Stimulated activated CD8-positive, alpha-beta memory T cell treated with anti-CD3 and anti-CD28 coated beads, Interleukin-15, amount 100 ng/mL, for 1 hour (primary cell): ENCODE measurements around the gene GRIK5.

ENCODE experiments used
- DNase-seq: peaks from one replicate; pipeline ENCODE4 v3.0.0-alpha.2; 2020; ENCODE audit warnings: low read depth

Gene GRIK5

DNA sequence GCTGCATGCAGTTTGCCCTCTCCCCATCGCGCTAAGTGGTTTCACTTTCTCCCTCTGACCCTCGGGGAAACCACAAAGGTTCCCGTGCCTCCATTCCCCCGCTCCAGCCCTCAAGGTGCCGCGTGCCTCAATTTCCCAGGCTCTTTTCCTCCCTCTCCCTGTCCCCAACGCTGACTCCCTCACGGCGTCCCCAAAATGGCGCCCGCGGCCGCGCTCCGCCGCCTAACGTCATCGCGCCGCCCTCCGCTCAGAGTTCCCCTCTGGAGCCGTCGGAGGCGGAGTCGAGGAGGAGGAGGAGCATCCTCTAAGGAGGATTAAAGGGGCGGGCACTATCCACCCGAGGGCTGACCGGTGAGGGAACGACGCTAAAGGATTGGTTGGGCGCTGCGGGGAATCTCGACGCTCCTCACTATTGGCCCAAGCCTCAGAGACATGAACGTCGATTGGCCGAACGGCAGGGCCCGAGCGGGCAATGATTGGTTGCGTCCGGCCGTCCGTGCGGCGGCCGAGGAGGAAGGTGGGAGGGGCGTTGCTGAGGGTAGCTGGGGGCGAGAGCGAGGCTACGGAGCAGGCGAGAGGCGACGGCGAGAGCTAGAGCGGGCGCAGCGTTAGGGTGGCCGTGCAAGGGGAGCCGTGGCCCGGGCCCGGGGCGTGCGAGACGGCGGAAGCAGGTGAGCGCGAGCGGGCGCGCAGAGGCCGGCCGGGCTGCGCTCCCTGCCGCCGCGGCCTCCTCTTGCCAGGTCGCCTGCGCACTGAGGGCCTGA, 5.8 kb upstream of the GRIK5 start, which contains the start of gene ZNF574:
ZNF574 (plus strand) TSS at position 551 of the 764 bp plus-strand sequence. CDS start 2,441 bp downstream, outside the sequence.
- peak; percentile 93 for DNase-seq

DNA sequence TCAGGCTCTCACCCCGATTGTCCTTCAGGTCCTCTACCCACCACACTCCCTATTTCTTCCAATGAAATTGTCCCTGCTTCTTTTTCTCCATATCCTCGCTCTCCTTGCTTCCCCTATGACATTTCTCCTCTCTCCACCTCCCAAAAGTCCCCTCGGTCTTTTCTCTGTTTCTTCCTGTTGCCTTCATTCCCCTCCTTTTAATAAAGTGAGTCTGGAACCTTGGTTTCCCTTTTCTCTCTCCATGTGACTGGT, 5.3 kb upstream of the GRIK5 start:
- DNase-seq = no peak

- no peak for DNase-seq
Measured at GRCh38 chr19:42074513-42075363, 4.7 kb upstream of the GRIK5 start.

DNA sequence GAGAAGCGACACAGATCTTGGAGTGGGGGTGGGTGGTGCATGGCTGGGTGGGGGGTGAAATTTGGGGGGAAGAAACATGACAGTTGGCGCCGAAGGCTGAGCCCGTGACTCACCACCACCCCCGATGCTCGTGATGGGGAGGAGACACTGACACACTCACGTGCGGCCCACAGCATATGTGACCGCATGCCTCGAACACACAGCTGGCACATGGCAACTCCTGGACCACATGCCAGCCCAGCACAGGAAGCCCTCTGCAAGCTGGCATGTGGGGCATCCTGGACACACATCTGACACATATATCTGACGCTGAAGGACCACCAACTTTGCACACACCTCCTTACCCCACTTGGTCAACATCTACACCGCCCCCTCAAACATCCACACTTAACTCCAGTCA, 1.2 kb upstream of the GRIK5 start:
- DNase-seq = no peak

- no peak for DNase-seq
Measured at GRCh38 chr19:42068756-42069571, 1.0 kb downstream of the GRIK5 start.

GRCh38 chr19:42068361-42068755, 1.6 kb downstream of the GRIK5 start:
- DNase-seq = no peak

DNA sequence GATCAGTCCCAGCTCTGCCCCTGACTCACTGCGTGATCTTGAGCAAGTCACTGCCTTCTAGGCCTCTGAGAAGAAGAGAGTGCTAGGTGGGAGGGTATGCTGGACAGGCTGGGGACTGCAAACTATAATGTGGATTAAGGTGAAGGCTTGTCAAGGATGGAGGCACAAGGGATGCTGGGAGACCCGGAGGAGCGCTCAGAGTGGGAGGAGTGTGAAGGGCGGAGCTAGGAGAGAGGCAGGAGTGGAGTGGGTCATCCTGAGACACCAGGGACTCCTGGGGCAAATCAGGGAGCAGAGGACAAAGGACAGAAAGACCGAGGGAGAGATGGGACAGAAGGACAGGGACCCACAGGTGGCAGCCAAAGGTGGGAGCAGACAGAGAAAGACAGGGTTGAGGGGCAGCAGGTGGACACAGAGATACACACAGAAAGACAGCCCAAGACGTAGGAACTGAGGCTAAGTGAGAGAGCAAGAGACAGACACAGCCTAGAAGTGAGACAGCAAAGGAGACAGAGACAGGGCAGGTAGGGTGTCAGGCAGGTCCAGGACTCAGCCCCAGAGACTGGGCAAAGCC, 2.6 kb downstream of the GRIK5 start:
- DNase-seq = no peak

DNA sequence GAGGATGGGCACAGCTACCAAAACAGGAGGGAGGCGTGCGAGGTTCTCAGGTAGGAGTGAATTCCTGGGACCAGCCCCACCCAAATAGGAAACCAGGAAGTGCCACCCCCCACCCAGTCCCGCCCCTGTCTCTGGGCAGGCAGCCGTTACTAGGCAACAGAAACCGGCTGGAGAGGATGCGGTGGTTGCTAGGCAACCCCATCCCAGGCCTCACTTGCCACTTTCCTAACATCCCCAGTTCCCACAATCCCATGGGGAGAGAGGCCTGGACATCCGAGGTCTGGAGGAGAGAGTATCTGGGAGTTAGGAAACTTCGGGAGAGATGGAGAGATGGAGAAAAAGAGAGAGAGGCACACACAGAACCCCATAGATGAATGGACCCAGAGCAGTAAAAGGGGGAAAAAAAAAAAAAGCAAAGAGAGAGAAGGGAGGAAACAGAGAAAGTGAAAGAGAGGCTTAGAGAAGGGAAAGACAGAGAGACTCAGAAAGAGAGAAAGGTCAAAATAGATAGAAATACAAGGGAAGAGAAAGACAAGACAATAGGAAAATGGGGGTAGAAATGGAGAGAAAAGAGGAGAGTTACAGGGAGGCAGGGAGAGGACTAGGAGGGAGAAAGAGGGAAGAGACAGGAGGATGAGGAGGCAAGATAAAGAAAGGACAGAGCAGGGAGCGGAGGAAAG, 3.8 kb downstream of the GRIK5 start:
- no peak for DNase-seq

DNA sequence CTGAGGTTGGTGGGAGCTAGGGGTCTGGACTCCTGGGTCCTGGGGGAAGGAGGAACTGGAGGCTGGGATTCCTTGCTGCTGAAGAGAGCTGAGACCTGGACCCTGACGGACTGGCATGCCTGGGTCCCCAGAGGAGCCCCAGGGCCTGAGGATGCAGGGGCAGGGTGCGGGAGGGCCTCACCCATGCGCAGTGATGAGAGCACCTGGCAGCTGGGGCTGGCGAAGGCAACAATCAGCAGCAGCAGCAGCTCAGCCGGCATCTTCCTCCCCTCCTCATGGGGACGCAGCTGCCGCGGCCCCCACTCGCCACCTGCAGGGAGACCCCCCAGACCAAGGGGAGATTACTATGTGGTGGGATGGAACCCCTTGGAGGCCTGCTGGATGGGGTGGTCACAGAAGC, 4.5 kb downstream of the GRIK5 start:
- DNase-seq = no peak

DNA sequence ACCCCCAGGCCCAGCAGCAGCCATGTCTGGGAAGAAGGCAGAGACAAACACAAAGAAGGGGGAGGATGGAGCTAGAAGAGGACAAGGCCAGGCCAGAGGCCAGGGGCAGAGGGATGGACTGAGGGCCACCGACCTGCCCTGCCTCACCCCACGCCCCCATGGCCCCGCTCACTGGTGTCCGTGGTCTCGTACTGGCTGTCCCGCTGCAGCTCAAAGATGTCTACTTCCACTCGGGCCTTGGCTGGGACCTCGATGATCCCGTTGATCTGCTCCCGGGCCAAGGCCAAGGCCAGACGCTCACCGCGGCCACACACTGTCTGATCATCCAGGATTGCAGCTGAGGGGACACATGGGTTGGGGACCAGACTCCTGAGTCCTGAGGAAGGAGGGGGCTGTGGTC, 5.0 kb downstream of the GRIK5 start:
- DNase-seq = no peak

DNA sequence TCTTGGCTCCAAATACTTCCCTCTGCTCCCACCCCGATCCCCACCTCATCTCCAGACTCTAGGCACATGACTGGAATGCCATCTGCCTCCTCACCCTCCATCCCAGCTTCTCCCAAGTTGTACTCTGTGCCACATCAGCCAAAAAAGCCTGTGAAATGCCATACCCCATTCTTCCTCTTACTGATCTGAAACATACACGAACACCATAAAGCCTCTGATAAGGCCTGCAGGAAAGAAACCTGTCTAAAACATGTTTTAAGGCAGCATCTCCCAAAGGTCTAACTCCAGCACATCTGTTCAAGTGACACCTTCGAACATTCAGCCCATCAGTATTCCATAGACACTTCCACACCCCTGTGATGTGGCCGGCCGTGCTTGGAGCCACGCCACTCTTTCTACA, 5.6 kb downstream of the GRIK5 start:
- no peak for DNase-seq

GRCh38 chr19:42062381-42062780, 7.6 kb downstream of the GRIK5 start:
- DNase-seq = no peak

GRCh38 chr19:42060117-42060516, 9.9 kb downstream of the GRIK5 start:
- DNase-seq = no peak

- no peak for DNase-seq
Measured at GRCh38 chr19:42059196-42059595, 10.8 kb downstream of the GRIK5 start.

DNA sequence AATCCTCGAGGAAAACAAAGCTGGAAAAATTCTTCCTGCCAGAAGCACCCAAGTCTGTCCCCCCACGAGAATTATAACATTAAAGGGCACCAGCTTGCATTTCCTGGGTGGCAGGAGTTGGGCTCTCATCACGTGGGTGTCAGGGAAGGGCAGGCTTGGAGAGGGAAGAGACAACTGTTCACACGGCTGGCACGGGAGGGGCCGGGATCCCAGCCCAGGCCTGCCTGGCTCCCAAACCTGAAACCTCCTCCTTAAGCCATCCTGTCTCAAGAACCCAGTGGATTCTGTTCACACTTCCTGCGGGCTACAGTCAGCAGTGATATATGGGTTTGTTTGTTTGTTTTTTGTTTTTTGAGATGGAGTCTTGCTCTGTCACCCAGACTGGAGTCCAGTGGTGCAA, 12.2 kb downstream of the GRIK5 start:
- no peak for DNase-seq

GRCh38 chr19:42054205-42054604, 15.8 kb downstream of the GRIK5 start:
- DNase-seq = no peak

GRCh38 chr19:42053037-42053935, 16.7 kb downstream of the GRIK5 start:
- DNase-seq = no peak

GRCh38 chr19:42052241-42052863, 17.7 kb downstream of the GRIK5 start:
- no peak for DNase-seq

DNA sequence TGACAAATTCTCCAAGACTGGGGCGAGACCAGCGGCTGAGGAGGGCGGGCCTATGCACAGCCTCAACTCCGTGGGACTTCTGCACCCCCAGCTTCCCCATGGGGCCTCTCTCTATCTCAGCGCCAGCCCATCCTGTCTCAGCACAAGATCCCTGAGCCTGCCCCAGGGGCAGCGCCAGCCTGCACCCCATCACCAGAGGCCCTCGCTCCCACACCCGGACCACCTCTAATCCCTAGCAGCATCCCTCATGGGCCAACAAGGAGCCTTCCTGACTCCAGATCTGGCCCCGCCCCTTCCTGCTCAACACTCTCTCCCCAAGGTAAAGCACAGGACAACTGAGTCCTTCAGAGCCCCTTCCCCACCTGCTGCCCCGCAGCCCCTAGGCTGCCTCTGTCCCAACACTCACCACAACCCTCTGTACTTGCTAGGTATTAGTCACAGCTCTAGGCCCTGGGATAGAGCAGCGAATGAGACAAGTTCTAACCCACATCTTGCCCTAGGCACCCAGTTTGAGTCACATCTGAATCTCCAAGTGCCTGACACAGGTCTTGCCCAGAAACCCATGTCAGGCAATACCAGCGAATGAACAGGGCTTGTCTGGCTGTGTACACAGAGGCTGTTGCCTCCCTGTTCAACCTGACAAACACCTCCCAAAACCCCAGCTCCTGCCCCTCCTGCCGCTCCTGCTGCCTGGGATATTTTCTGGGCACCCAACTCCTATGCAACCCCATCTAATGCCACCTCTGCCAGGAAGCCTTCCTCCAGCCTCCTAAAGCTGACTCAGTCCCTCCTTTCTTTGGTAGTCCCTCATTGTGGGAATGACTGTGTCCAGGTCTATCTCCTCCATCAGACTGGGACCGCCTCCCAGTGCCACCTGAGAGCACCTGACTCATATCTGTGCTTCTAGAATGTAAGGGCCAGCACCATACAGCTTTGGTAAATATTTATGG, 18.6 kb downstream of the GRIK5 start:
- no peak for DNase-seq
